Type B pancreatic cell (in vitro differentiated cells): Measurements from ENCODE around the gene PRKCA. TPM values are rescaled to one million over a fixed set of nuclear protein-coding genes. Genes with fewer than 3 reads are reported as not detected.

Source experiments
- DNase-seq: peaks from one replicate; pipeline ENCODE4 v3.0.0; 2021; ENCODE audit warnings: mixed read lengths; ENCODE audit not compliant: unreplicated experiment; ENCODE audit errors: extremely low spot score
- H3K27ac Mint-ChIP-seq: 2 replicates; pipeline ENCODE4 v1.8.0; 2021; ENCODE audit warnings: mild to moderate bottlenecking, mixed read lengths
- H3K27me3 Mint-ChIP-seq: 2 replicates; pipeline ENCODE4 v1.8.0; 2021; ENCODE audit warnings: mixed read lengths
- H3K36me3 Mint-ChIP-seq: 2 replicates; pipeline ENCODE4 v1.8.0; 2021; ENCODE audit warnings: mixed read lengths
- H3K4me1 Mint-ChIP-seq: one replicate; pipeline ENCODE4 v1.8.0; 2021; ENCODE audit warnings: mixed read lengths; ENCODE audit not compliant: unreplicated experiment
- H3K4me3 Mint-ChIP-seq: 2 replicates; pipeline ENCODE4 v1.8.0; 2021; ENCODE audit warnings: mild to moderate bottlenecking, mixed read lengths
- H3K9me3 Mint-ChIP-seq: 2 replicates; pipeline ENCODE4 v1.8.0; 2021; ENCODE audit warnings: mixed read lengths
- total RNA-seq: library from RNA; stranded (reverse); gene quantifications from 2 replicates; pipeline ENCODE4 v1.2.1, GENCODE V29; 2021; ENCODE audit warnings: low replicate concordance
- TF ChIP-seq, protein P1 (sequence below): fragments of 200-600 bp; sonication (generic); conservative IDR thresholded peaks from 2 replicates; pipeline ENCODE4 v1.5.0; 2021; ENCODE audit warnings: antibody characterized with exemption, mild to moderate bottlenecking

Gene PRKCA
- total RNA-seq, 1 donor from 2014 or later, result 16.1 TPM

DNA sequence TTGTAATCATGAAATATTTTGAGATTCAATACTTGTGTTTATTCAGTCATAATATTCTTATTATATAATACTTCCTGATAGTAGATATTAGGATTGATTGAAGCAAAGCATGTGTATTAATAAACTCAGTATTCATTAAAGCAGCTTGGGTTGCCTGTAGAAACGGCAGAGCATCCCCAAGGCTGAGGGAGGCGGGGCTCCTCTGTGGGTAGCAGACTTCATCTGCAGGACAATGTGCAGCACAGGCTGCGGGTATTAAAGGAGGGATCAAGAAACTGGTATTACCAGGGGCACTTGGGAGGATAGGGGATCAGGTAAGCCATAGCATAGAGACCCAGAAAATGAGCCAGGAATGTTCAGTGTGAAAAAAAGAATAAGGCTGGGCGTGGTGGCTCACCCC, 213.6 kb downstream of the PRKCA start:
- TF ChIP-seq, protein P1, sequence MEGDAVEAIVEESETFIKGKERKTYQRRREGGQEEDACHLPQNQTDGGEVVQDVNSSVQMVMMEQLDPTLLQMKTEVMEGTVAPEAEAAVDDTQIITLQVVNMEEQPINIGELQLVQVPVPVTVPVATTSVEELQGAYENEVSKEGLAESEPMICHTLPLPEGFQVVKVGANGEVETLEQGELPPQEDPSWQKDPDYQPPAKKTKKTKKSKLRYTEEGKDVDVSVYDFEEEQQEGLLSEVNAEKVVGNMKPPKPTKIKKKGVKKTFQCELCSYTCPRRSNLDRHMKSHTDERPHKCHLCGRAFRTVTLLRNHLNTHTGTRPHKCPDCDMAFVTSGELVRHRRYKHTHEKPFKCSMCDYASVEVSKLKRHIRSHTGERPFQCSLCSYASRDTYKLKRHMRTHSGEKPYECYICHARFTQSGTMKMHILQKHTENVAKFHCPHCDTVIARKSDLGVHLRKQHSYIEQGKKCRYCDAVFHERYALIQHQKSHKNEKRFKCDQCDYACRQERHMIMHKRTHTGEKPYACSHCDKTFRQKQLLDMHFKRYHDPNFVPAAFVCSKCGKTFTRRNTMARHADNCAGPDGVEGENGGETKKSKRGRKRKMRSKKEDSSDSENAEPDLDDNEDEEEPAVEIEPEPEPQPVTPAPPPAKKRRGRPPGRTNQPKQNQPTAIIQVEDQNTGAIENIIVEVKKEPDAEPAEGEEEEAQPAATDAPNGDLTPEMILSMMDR, result no peak
- Mint-ChIP-seq H3K27me3 (no peaks in the 10 kb centered on the region), H3K4me1 (peaks cover 5% of the 10 kb centered on the region), H3K36me3 (no peaks in the 10 kb centered on the region), H3K27ac (no peak overlapping the region), H3K9me3 (no peaks in the 10 kb centered on the region), H3K4me3 (no peak overlapping the region)
- no peak for DNase-seq

DNA sequence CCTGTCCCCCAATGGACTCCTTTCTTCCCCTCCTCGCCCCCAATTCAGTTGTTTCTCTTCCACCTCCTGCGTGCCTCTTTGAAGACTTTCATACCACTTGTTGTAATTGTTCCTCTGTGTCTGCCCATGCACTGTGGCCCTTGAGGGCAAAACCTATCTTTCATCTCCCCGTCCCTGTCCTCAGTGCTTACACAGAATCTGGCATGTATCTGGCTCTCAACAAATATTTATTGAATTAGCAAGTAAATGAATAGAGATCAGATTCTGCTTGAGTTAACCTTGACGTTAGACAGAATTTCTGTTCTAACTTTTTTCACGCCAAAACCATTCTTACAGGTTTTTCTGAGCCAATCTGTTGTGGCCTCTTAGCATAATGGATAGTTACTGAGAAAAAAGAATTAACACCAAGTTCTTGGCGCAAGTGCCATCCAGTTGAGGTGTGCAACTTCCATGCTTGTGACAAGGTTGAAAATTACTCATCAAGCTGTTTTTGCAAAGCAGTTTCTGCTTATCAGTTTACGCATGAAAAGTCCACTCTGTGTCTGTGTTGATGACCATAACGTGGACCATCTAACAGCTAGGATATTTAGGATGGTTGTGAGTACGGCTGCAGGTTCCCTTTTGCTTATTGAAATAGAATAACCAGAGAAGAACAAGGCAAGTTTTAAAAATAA, 215.1 kb downstream of the PRKCA start:
- Mint-ChIP-seq H3K9me3 (no peaks in the 10 kb centered on the region), H3K27me3 (peaks cover 3% of the 10 kb centered on the region), H3K4me3 (no peak overlapping the region), H3K27ac (no peak overlapping the region), H3K4me1 (peaks cover 8% of the 10 kb centered on the region), H3K36me3 (no peaks in the 10 kb centered on the region)
- DNase-seq, result no peak
- TF ChIP-seq, protein P1, result no peak

GRCh38 chr17:66518108-66518507, 215.7 kb downstream of the PRKCA start:
- Mint-ChIP-seq H3K36me3 (no peaks in the 10 kb centered on the region), H3K9me3 (no peaks in the 10 kb centered on the region), H3K27me3 (peaks cover 3% of the 10 kb centered on the region), H3K4me1 (peaks cover 8% of the 10 kb centered on the region), H3K4me3 (no peak overlapping the region), H3K27ac (no peak overlapping the region)
- TF ChIP-seq, protein P1, result no peak
- no peak for DNase-seq

DNA sequence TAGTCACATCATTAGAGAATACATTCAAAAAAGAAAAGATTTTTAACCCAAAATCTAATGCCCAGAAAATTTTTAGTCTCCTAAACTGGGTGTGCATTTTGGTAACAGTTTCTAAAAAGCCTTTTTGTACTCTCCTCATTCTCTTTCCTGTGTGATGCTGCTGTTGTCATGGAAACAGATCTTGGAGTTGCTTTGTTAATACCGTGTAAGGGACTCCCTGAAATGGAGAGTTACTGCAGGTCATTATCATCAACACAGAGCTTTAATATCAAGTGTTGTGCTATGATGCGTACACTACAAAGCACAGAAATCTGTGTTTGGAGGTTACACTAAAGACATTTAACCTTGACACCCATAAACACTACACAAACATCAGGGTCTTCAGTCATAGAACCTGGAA, 216.3 kb downstream of the PRKCA start:
- Mint-ChIP-seq H3K36me3 (no peaks in the 10 kb centered on the region), H3K27me3 (peaks cover 3% of the 10 kb centered on the region), H3K4me3 (no peak overlapping the region), H3K9me3 (no peaks in the 10 kb centered on the region), H3K27ac (no peak overlapping the region), H3K4me1 (peaks cover 8% of the 10 kb centered on the region)
- DNase-seq, result no peak
- TF ChIP-seq, protein P1, result no peak

DNA sequence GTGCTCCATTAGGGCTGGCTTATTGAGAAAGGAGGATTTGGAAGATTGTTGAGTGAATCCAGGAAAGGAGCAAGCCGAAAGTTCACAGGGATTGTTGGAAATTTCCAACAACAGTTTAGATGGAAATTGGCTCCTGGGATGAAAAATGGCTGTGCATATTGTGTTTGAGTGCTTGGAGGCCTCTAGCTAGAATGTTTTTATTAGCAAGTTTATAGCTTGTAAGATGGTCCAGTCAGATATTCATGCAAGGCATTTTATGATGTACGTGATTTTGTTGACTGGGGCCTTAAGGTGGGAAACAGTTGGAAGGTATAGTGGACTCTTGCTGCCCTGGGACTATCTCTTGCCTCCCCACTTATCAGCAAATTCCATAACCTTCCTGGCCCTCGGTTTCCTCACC, 216.7 kb downstream of the PRKCA start:
- H3K9me3 Mint-ChIP-seq, result no peaks in the 10 kb centered on the region
- H3K4me3 Mint-ChIP-seq, result no peak overlapping the region
- DNase-seq, result no peak
- no peak overlapping the region for H3K27ac Mint-ChIP-seq
- peaks cover 3% of the 10 kb centered on the region for H3K27me3 Mint-ChIP-seq
- H3K36me3 Mint-ChIP-seq, result no peaks in the 10 kb centered on the region
- H3K4me1 Mint-ChIP-seq, result peaks cover 8% of the 10 kb centered on the region
- TF ChIP-seq, protein P1, result no peak
